ENCODE results near the gene C1QTNF8. TPM values are rescaled to one million over a fixed set of nuclear protein-coding genes. Genes with fewer than 3 reads are reported as not detected.
A peak's percentile ranks its signal among the peaks of the same experiment; 100 is the strongest.

The C1QTNF8 gene
- total and polyA plus RNA-seq, 2 experiments from 2014 or later = not detected

GRCh38 chr16:1043881-1044451 is 52.1 kb downstream of the C1QTNF8 start:
- TF ChIP-seq EZH2 (IDR thresholded peaks at IDR 0.05; ENCODE audit: insufficient read depth, poor library complexity, severe bottlenecking) = no peak
- TF ChIP-seq EZH2phosphoT487 (IDR thresholded peaks at IDR 0.05; ENCODE audit: insufficient read depth, low read depth) = no peak
- in situ Hi-C loops (cut with MboI) = no loop called here
- H3K4me2 ChIP-seq (ENCODE audit: unreplicated experiment) = no peak overlapping the region
- no peaks in the 10 kb centered on the region for H3K79me2 ChIP-seq (ENCODE audit: insufficient read depth)
- no peaks in the 10 kb centered on the region for H3K9me2 ChIP-seq (ENCODE audit: insufficient read depth)
- H3K9me3 ChIP-seq (ENCODE audit: low read depth) = no peaks in the 10 kb centered on the region
- H3K4me1 ChIP-seq (ENCODE audit: insufficient read depth) = no peaks in the 10 kb centered on the region
- no peak overlapping the region for H3K9ac ChIP-seq
- 0 out of 2 replicates have a peak, but pooled peaks cover 4% of the 10 kb centered on the region for H3K27me3 ChIP-seq (replicated peaks; ENCODE audit: insufficient read depth)
- H3K36me3 ChIP-seq (ENCODE audit: low read depth) = no peaks in the 10 kb centered on the region
- H4K20me1 ChIP-seq (ENCODE audit: insufficient read depth) = no peaks in the 10 kb centered on the region
- no peaks in the 10 kb centered on the region for H3F3A ChIP-seq (ENCODE audit: insufficient read depth)
- no peak overlapping the region for H2AFZ ChIP-seq
- DNase-seq = peak; percentile 38
- H3K27ac ChIP-seq = no peak overlapping the region
- WGBS, 2 experiments (ENCODE audit: low coverage in 1 of 2, low lambda C conversion rate in 2 of 2, missing lambda C conversion rate in 2 of 2) = 28 to 29% methylated on average over 25 to 37 of the region's 40 CpGs
- H3K4me3 ChIP-seq = no peak overlapping the region

- no peaks in the 10 kb centered on the region for H3F3A ChIP-seq (ENCODE audit: insufficient read depth)
- no peak overlapping the region for H3K27ac ChIP-seq
- H3K4me1 ChIP-seq (ENCODE audit: insufficient read depth) = no peaks in the 10 kb centered on the region
- H3K79me2 ChIP-seq (ENCODE audit: insufficient read depth) = no peaks in the 10 kb centered on the region
- H3K9me3 ChIP-seq (ENCODE audit: low read depth) = no peaks in the 10 kb centered on the region
- WGBS, 2 experiments (ENCODE audit: low coverage in 1 of 2, low lambda C conversion rate in 2 of 2, missing lambda C conversion rate in 2 of 2) = 11 to 15% methylated on average over 10 to 16 of the region's 19 CpGs
- H4K20me1 ChIP-seq (ENCODE audit: insufficient read depth) = no peaks in the 10 kb centered on the region
- H3K9me2 ChIP-seq (ENCODE audit: insufficient read depth) = no peaks in the 10 kb centered on the region
- no peak overlapping the region for H2AFZ ChIP-seq
- peaks cover 4% of the 10 kb centered on the region; the same call in 1 of the 2 replicates for H3K27me3 ChIP-seq (replicated peaks; ENCODE audit: insufficient read depth)
- TF ChIP-seq EZH2phosphoT487 (IDR thresholded peaks at IDR 0.05; ENCODE audit: insufficient read depth, low read depth) = no peak
- TF ChIP-seq EZH2 (IDR thresholded peaks at IDR 0.05; ENCODE audit: insufficient read depth, poor library complexity, severe bottlenecking) = no peak
- H3K9ac ChIP-seq = no peak overlapping the region
- DNase-seq = peak; percentile 50
- no peak overlapping the region for H3K4me2 ChIP-seq (ENCODE audit: unreplicated experiment)
- H3K36me3 ChIP-seq (ENCODE audit: low read depth) = no peaks in the 10 kb centered on the region
- H3K4me3 ChIP-seq = no peak overlapping the region
- in situ Hi-C loops (cut with MboI) = no loop called here
Measured at GRCh38 chr16:1042866-1043265, 53.2 kb downstream of the C1QTNF8 start.

- in situ Hi-C loops (cut with MboI) = no loop called here
- Histone ChIP-seq H2AFZ (no peak overlapping the region), H3K4me1 (ENCODE audit: insufficient read depth) (no peaks in the 10 kb centered on the region), H3K36me3 (ENCODE audit: low read depth) (no peaks in the 10 kb centered on the region), H3K9me3 (ENCODE audit: low read depth) (no peaks in the 10 kb centered on the region), H3K79me2 (ENCODE audit: insufficient read depth) (no peaks in the 10 kb centered on the region), H3K27me3 (replicated peaks; ENCODE audit: insufficient read depth) (peaks cover 4% of the 10 kb centered on the region; the same call in 1 of the 2 replicates), H3K9me2 (ENCODE audit: insufficient read depth) (no peaks in the 10 kb centered on the region), H3K27ac (no peak overlapping the region), H3K9ac (no peak overlapping the region), H4K20me1 (ENCODE audit: insufficient read depth) (no peaks in the 10 kb centered on the region), H3K4me3 (no peak overlapping the region), H3F3A (ENCODE audit: insufficient read depth) (no peaks in the 10 kb centered on the region), H3K4me2 (ENCODE audit: unreplicated experiment) (no peak overlapping the region)
- TF ChIP-seq EZH2 (IDR thresholded peaks at IDR 0.05; ENCODE audit: insufficient read depth, poor library complexity, severe bottlenecking) (no peak), EZH2phosphoT487 (IDR thresholded peaks at IDR 0.05; ENCODE audit: insufficient read depth, low read depth) (no peak)
- no peak for DNase-seq
- WGBS, 2 experiments (ENCODE audit: low coverage in 1 of 2, low lambda C conversion rate in 2 of 2, missing lambda C conversion rate in 2 of 2) = 67 to 77% methylated on average over 15 of the region's 15 CpGs
Measured at GRCh38 chr16:1042049-1042744, 53.8 kb downstream of the C1QTNF8 start.

GRCh38 chr16:1040346-1040745 is 55.7 kb downstream of the C1QTNF8 start:
- Histone ChIP-seq H3K4me2 (ENCODE audit: unreplicated experiment) (no peak overlapping the region), H3K9me3 (ENCODE audit: low read depth) (no peaks in the 10 kb centered on the region), H3K27me3 (replicated peaks; ENCODE audit: insufficient read depth) (peaks cover 4% of the 10 kb centered on the region; the same call in 1 of the 2 replicates), H2AFZ (no peak overlapping the region), H3K27ac (no peak overlapping the region), H3K9me2 (ENCODE audit: insufficient read depth) (no peaks in the 10 kb centered on the region), H3K9ac (no peak overlapping the region), H3F3A (ENCODE audit: insufficient read depth) (no peaks in the 10 kb centered on the region), H3K4me1 (ENCODE audit: insufficient read depth) (0 out of 2 replicates have a peak, but pooled peaks cover 5% of the 10 kb centered on the region), H3K4me3 (no peak overlapping the region), H4K20me1 (ENCODE audit: insufficient read depth) (no peaks in the 10 kb centered on the region), H3K79me2 (ENCODE audit: insufficient read depth) (no peaks in the 10 kb centered on the region), H3K36me3 (ENCODE audit: low read depth) (no peaks in the 10 kb centered on the region)
- in situ Hi-C loops (cut with MboI) = no loop called here
- 71 to 75% methylated on average over 8 to 29 of the region's 29 CpGs for WGBS, 2 experiments (ENCODE audit: low coverage in 1 of 2, low lambda C conversion rate in 2 of 2, missing lambda C conversion rate in 2 of 2)
- TF ChIP-seq EZH2phosphoT487 (IDR thresholded peaks at IDR 0.05; ENCODE audit: insufficient read depth, low read depth) = no peak
- no peak for TF ChIP-seq EZH2 (IDR thresholded peaks at IDR 0.05; ENCODE audit: insufficient read depth, poor library complexity, severe bottlenecking)
- DNase-seq = no peak

All from GM23248 (cell line).